Gastrocnemius medialis (tissue), 4 donors: ENCODE data around the gene THSD4.

Source experiments
- CTCF ChIP-seq, 5 experiments: fragments of 450-650 bp in 3 of 5; fragments of 200-600 bp in 2 of 5; sonication (generic) in 2 of 5; IDR thresholded peaks in 4 of 5; conservative IDR thresholded peaks in 1 of 5; 1 replicate in 4 of 5; 2 replicates in 1 of 5; pipeline ENCODE4 v1.5.1; 2016 to 2019; ENCODE audit warnings: antibody characterized with exemption in 5 of 5, mild to moderate bottlenecking in 3 of 5, moderate library complexity in 3 of 5
- POLR2A ChIP-seq, 2 donors: fragments of 450-650 bp; IDR thresholded peaks; one replicate each; pipeline ENCODE4 v1.6.1; 2017; ENCODE audit warnings: antibody characterized with exemption in 2 of 2, mild to moderate bottlenecking in 2 of 2, moderate library complexity in 2 of 2

GRCh38 chr15:71414853-71415252 is 299.6 kb downstream of the THSD4 start:
- TF ChIP-seq CTCF (IDR thresholded peaks at IDR 0.05 in 4 of 5, conservative IDR thresholded peaks at IDR 0.05 in 1 of 5) (no peak), POLR2A (IDR thresholded peaks at IDR 0.05) (no peak)
